ENCODE data around the gene ZNF181. TPM values are rescaled to one million over a fixed set of nuclear protein-coding genes. Genes with fewer than 3 reads are reported as not detected.

Gene ZNF181
- total RNA-seq, 1 donor from 2014 or later, result 8.7 TPM

- no peak for TF ChIP-seq CTCF (IDR thresholded peaks at IDR 0.05)
- H3K4me1 Mint-ChIP-seq (ENCODE audit: low read depth), result no peaks in the 10 kb centered on the region
- DNase-seq (ENCODE audit: low spot score), result no peak
- no peaks in the 10 kb centered on the region for H3K36me3 Mint-ChIP-seq (ENCODE audit: low read depth)
- H3K27me3 Mint-ChIP-seq (ENCODE audit: low read depth), result peaks cover 1% of the 10 kb centered on the region
- no peak overlapping the region for H3K27ac Mint-ChIP-seq (ENCODE audit: unreplicated experiment)
- H3K9me3 Mint-ChIP-seq (ENCODE audit: low read depth), result peaks cover 28% of the 10 kb centered on the region
- no peak overlapping the region for H3K4me3 Mint-ChIP-seq (ENCODE audit: unreplicated experiment)
Observed at GRCh38 chr19:34787059-34787824, 53.2 kb downstream of the ZNF181 start.

DNA sequence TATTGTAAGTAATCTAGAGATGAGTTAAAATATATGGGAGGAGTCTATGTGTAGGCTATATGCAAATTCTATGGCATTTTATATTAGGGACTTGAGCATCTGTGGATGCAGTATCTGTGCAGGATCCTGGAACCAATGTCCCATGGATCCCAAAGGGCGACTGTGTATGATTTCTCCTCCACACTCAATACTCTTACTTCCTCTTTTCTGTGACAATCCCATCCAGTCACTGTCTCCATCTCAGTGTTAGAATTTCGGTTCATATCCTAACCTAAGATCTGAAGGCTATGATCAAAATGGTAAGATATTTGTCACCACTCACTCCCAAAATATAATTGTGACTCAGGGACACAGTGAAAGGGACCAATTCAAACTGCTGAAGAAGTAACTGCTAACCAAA, 54.0 kb downstream of the ZNF181 start:
- no peak for TF ChIP-seq CTCF (IDR thresholded peaks at IDR 0.05)
- Mint-ChIP-seq H3K4me3 (ENCODE audit: unreplicated experiment) (no peak overlapping the region), H3K9me3 (ENCODE audit: low read depth) (peaks cover 28% of the 10 kb centered on the region), H3K4me1 (ENCODE audit: low read depth) (no peaks in the 10 kb centered on the region), H3K27ac (ENCODE audit: unreplicated experiment) (no peak overlapping the region), H3K36me3 (ENCODE audit: low read depth) (no peaks in the 10 kb centered on the region), H3K27me3 (ENCODE audit: low read depth) (peaks cover 1% of the 10 kb centered on the region)
- DNase-seq (ENCODE audit: low spot score), result no peak

DNA sequence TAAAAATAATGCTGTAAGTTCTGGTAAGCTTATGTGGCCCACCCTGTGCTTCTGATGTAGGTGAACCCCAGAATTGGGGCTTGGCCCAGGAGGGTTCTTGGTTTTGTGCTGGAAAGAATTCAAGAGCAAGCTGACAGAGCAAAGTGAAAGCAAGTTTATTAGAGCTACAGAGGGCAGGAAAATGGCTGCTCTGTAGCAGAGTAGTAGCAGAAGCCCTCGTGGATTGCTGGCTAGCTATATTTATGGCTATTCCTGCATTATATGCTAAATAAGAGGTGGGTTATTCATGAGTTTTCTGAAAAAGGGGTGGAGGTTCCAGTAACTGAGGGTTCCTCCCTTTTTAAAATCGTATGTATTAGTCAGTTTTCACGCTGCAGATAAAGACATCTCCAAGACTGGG, 59.5 kb downstream of the ZNF181 start:
- DNase-seq (ENCODE audit: low spot score), result no peak
- no peaks in the 10 kb centered on the region for H3K36me3 Mint-ChIP-seq (ENCODE audit: low read depth)
- H3K27me3 Mint-ChIP-seq (ENCODE audit: low read depth), result peaks cover 1% of the 10 kb centered on the region
- no peak overlapping the region for H3K4me3 Mint-ChIP-seq (ENCODE audit: unreplicated experiment)
- H3K27ac Mint-ChIP-seq (ENCODE audit: unreplicated experiment), result no peak overlapping the region
- no peak for TF ChIP-seq CTCF (IDR thresholded peaks at IDR 0.05)
- no peaks in the 10 kb centered on the region for H3K4me1 Mint-ChIP-seq (ENCODE audit: low read depth)
- H3K9me3 Mint-ChIP-seq (ENCODE audit: low read depth), result peaks cover 26% of the 10 kb centered on the region

DNA sequence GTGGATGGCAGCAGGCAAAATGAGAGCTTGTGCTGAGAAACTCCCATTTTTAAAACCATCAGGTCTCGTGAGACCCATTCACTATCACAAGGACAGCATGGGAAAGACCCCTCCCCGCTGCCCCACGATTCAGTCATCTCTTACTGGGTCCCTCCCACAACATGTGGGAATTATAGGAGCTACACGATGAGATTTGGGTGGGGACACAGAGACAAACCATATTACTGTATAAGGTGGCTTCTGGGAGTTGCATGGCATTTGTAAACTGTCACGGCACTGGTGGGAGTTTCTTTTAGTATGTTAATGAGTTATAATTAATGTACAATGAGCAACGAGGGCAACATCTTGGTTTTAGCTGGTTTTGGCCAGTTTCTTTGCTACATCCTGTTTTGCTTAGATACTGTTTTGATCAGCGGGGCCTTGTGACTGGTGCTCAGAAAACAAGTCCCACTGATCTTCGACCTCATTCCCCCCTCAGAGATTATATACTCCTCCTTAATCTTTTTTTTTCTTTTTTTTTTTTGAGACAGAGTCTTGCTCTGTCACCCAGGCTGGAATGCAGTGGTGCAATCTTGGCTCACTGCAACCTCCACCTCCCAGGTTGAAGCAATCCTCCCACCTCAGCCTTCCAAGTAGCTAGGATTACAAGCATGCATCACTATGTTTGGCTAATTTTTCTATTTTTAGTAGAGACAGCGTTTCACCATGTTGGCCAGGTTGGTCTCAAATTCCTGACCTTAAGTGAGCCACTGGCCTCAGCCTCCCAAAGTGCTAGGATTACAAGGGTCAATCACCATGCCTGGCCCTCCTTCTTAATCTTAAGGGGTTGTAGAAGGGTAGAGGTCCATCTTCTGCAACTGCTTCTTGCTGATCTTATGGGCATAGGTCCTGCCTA, 60.3 kb downstream of the ZNF181 start:
- H3K27ac Mint-ChIP-seq (ENCODE audit: unreplicated experiment), result no peak overlapping the region
- no peak for DNase-seq (ENCODE audit: low spot score)

More for the DNA sequence above, 60.3 kb downstream of the ZNF181 start:
- Mint-ChIP-seq H3K4me1 (ENCODE audit: low read depth) (no peaks in the 10 kb centered on the region), H3K4me3 (ENCODE audit: unreplicated experiment) (no peak overlapping the region), H3K9me3 (ENCODE audit: low read depth) (peaks cover 24% of the 10 kb centered on the region), H3K27me3 (ENCODE audit: low read depth) (peaks cover 1% of the 10 kb centered on the region), H3K36me3 (ENCODE audit: low read depth) (no peaks in the 10 kb centered on the region)
- no peak for TF ChIP-seq CTCF (IDR thresholded peaks at IDR 0.05)

Other genes with a start within 250 kb of the ZNF181 start
- 0.44 to 0.56 TPM (median 0.47 TPM) in 3 replicates for gene SCGB2B2, start 57.1 kb upstream of the ZNF181 start, total RNA-seq
- 19.5 to 32.4 TPM (median 23.3 TPM) in 3 replicates for gene ZNF302, start 56.6 kb upstream of the ZNF181 start, total RNA-seq
- 3.9 to 8.8 TPM (median 4.8 TPM) in 3 replicates for gene ZNF599, start 39.0 kb downstream of the ZNF181 start, total RNA-seq
- 2.8 to 3.9 TPM (median 3.7 TPM) in 3 replicates for gene ZNF30, start 192.7 kb downstream of the ZNF181 start, total RNA-seq
- gene ZNF792, start 230.0 kb downstream of the ZNF181 start, total RNA-seq, result 3.1 to 4.1 TPM (median 3.2 TPM) in 3 replicates

All from chondrocyte (in vitro differentiated cells).